Esophagus squamous epithelium (tissue), 5 donors: ENCODE results near the gene EPC1. TPM values are rescaled to one million over a fixed set of nuclear protein-coding genes. Genes with fewer than 3 reads are reported as not detected.

ENCODE experiments used
- DNase-seq: peaks from one replicate; lab custom pipeline; 2025; lab: John Stamatoyannopoulos, UW
- H3K27ac ChIP-seq, 4 donors: fragments of 200-600 bp; sonication (generic); one replicate each; pipeline ENCODE4 v1.5.1; 2016 to 2019; ENCODE audit warnings: mild to moderate bottlenecking in 1 of 4
- H3K27me3 ChIP-seq, 4 donors: fragments of 200-600 bp; sonication (generic); 1 replicate in 3 of 4; 2 replicates in 1 of 4; pipeline versions ENCODE4 v1.5.1 to v1.6.0; 2017 to 2021; ENCODE audit warnings: antibody characterized with exemption in 1 of 4
- H3K36me3 ChIP-seq, 3 donors: fragments of 200-600 bp; sonication (generic); one replicate each; pipeline ENCODE4 v1.5.1; 2016 to 2019
- H3K4me1 ChIP-seq, 3 donors: fragments of 200-600 bp; sonication (generic); one replicate each; pipeline ENCODE4 v1.5.1; 2017 to 2019
- H3K4me3 ChIP-seq, 4 donors: fragments of 200-600 bp; sonication (generic); 1 replicate in 3 of 4; 2 replicates in 1 of 4; pipeline ENCODE4 v1.5.1; 2016 to 2019; ENCODE audit warnings: mild to moderate bottlenecking in 2 of 4, moderate library complexity in 1 of 4
- H3K9me3 ChIP-seq, 3 donors: fragments of 200-600 bp; sonication (generic); one replicate each; pipeline ENCODE4 v1.5.1; 2016 to 2019
- CTCF ChIP-seq, 6 experiments: fragments of 450-650 bp in 4 of 6; fragments of 200-600 bp in 2 of 6; sonication (generic) in 2 of 6; IDR thresholded peaks; one replicate each; pipeline ENCODE4 v1.5.1; 2016 to 2019; ENCODE audit warnings: antibody characterized with exemption in 6 of 6, mild to moderate bottlenecking in 4 of 6, moderate library complexity in 4 of 6
- POLR2A ChIP-seq, 4 donors: fragments of 450-650 bp; IDR thresholded peaks; one replicate each; pipeline ENCODE4 v1.6.1; 2017; ENCODE audit warnings: antibody characterized with exemption in 4 of 4, mild to moderate bottlenecking in 4 of 4, moderate library complexity in 3 of 4
- WGBS, 2 donors: methylation state at CpG; one replicate each; pipeline ENCODE4 v1.1.5; 2018; 5-methylcytosine and 5-hydroxymethylcytosine counted together
- intact Hi-C: fragments of 100-400 bp; cut with DNase I; formaldehyde crosslinking; loops from one replicate; pipeline ENCODE4 v1.15.0; 2022
- total RNA-seq, 4 donors: library from RNA; depleted of rRNA; stranded (reverse); fragments of >200 nt; gene quantifications; one replicate each; pipeline ENCODE4 v1.1.0, GENCODE V29; 2016
- donor health status: DM: yes; HTN: yes; CAD: no.

Gene EPC1
- total RNA-seq, 4 donors from 2014 or later = 12.3 to 31.7 (median 21.7) TPM

DNA sequence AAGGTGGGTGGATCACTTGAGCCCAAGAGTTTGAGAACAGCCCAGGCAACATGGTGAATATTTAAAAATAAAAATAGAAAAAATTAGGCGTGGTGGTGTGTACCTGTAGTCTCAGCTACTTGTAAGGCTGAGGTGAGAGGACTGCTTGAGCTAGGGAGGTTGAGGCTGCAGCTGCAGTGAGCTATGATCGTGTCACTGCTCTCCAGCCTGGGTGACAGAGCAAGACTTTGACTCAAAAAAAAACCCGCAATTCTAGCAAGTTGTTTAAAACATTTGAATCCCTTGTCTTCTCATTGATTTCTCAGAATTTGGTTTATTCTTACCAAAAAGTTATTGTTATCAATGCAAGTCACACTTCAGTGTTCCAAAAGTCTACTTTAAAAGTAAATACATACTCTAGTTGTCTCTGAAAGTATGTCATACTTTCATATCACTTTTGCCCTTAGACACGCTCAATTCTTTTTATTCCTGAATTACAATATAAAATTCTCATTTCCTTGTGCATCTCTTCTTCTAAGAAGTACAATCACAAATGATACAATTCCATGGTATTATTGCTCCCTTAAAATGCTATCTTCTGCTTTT lies 6.3 kb downstream of the EPC1 start:
- Histone ChIP-seq H3K36me3 (no peaks in the 10 kb centered on the region), H3K4me1 (peaks cover 16 to 99% (median 46%) of the 10 kb centered on the region in 3 donors)
- WGBS, 2 donors = 47 to 55% methylated on average over 4 of the region's 4 CpGs

DNA sequence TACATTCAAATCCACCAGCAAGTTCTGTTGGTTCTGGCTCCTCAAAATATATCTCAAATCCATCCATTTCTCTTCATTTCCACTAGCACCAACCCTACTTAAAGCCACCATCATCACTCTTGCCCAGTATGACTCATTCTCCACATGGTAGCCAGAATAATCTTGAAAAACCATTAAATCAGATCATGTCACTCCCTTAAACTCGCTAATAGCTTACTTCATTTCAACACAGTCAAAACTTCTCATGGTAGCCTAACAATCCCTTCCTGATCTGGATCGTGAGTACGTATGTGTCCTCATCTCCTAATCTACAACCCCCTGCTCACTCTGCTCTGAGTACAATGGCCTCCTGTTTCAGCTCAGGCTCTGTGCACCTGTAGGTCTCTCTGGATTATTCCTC lies 8.7 kb downstream of the EPC1 start:
- TF ChIP-seq POLR2A (IDR thresholded peaks at IDR 0.05) = no peak
- no peak for TF ChIP-seq CTCF (IDR thresholded peaks at IDR 0.05)
- peaks cover 13 to 96% (median 39%) of the 10 kb centered on the region in 3 donors for H3K4me1 ChIP-seq
- no peak overlapping the region for H3K4me3 ChIP-seq
- 78 to 97% methylated on average over 3 of the region's 3 CpGs for WGBS, 2 donors
- H3K27ac ChIP-seq = no peak overlapping the region
- no peak for DNase-seq
- intact Hi-C loops = no loop called here
- no peaks in the 10 kb centered on the region for H3K9me3 ChIP-seq
- H3K36me3 ChIP-seq = no peaks in the 10 kb centered on the region
- no peaks in the 10 kb centered on the region for H3K27me3 ChIP-seq

More for the DNA sequence above, 6.3 kb downstream of the EPC1 start:
- H3K9me3 ChIP-seq = no peaks in the 10 kb centered on the region
- TF ChIP-seq POLR2A (IDR thresholded peaks at IDR 0.05) (no peak), CTCF (IDR thresholded peaks at IDR 0.05) (no peak)
- H3K27me3 ChIP-seq = no peaks in the 10 kb centered on the region
- DNase-seq = no peak
- no peak overlapping the region for H3K27ac ChIP-seq
- H3K4me3 ChIP-seq = no peak overlapping the region
- intact Hi-C loops = no loop called here

DNA sequence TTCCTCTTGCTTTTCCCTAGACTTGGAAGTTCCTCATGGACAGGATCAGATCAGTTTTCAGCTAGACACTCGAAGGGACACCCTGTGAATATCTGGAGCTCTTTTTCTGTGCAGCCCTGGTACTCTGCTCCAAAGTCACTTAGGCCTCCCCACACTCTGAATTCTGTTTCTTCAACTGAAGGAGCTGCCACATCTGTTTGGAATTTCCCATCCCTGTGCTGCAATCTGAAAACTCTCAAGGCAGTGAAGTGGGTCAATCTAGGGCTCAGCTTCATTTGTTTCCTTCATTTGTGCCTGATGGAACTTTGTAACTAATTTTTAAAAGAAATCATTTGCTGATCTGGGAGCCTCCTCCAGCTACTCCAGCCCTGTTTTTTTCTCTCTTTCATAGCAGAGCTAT lies 9.6 kb downstream of the EPC1 start:
- no peaks in the 10 kb centered on the region for H3K27me3 ChIP-seq
- DNase-seq = no peak
- 54 to 86% methylated on average over 1 of the region's 1 CpG for WGBS, 2 donors
- H3K36me3 ChIP-seq = no peaks in the 10 kb centered on the region
- H3K9me3 ChIP-seq = no peaks in the 10 kb centered on the region
- H3K27ac ChIP-seq = no peak overlapping the region
- H3K4me1 ChIP-seq = peaks cover 13 to 96% (median 45%) of the 10 kb centered on the region in 3 donors
- intact Hi-C loops = no loop called here
- no peak overlapping the region for H3K4me3 ChIP-seq
- TF ChIP-seq CTCF (IDR thresholded peaks at IDR 0.05) (no peak), POLR2A (IDR thresholded peaks at IDR 0.05) (no peak)

- Histone ChIP-seq H3K36me3 (no peaks in the 10 kb centered on the region), H3K4me3 (no peak overlapping the region), H3K27me3 (no peaks in the 10 kb centered on the region), H3K27ac (no peak overlapping the region), H3K4me1 (peaks cover 18 to 96% (median 59%) of the 10 kb centered on the region in 3 donors), H3K9me3 (no peaks in the 10 kb centered on the region)
- no peak for DNase-seq
- intact Hi-C loops = no loop called here
- 85 to 92% methylated on average over 3 of the region's 3 CpGs for WGBS, 2 donors
- TF ChIP-seq CTCF (IDR thresholded peaks at IDR 0.05) = no peak
- no peak for TF ChIP-seq POLR2A (IDR thresholded peaks at IDR 0.05)
Measured at GRCh38 chr10:32333849-32334248, 13.1 kb downstream of the EPC1 start.

- Histone ChIP-seq H3K27ac (peak overlapping the region in 3 of 4 donors; percentile 11 to 36 (median 30)), H3K36me3 (no peaks in the 10 kb centered on the region), H3K9me3 (no peaks in the 10 kb centered on the region), H3K4me3 (no peak overlapping the region), H3K4me1 (peaks cover 14 to 96% (median 52%) of the 10 kb centered on the region in 3 donors), H3K27me3 (no peaks in the 10 kb centered on the region)
- DNase-seq = no peak
- 57 to 66% methylated on average over 3 of the region's 3 CpGs for WGBS, 2 donors
- intact Hi-C loops = no loop called here
- TF ChIP-seq POLR2A (IDR thresholded peaks at IDR 0.05) (no peak), CTCF (IDR thresholded peaks at IDR 0.05) (no peak)
Measured at GRCh38 chr10:32332299-32332750, 14.6 kb downstream of the EPC1 start.
